ENCODE results near the gene ARHGAP26.

GRCh38 chr5:142792865-142793232 is 22.7 kb downstream of the ARHGAP26 start:
- TF ChIP-seq, protein P1, sequence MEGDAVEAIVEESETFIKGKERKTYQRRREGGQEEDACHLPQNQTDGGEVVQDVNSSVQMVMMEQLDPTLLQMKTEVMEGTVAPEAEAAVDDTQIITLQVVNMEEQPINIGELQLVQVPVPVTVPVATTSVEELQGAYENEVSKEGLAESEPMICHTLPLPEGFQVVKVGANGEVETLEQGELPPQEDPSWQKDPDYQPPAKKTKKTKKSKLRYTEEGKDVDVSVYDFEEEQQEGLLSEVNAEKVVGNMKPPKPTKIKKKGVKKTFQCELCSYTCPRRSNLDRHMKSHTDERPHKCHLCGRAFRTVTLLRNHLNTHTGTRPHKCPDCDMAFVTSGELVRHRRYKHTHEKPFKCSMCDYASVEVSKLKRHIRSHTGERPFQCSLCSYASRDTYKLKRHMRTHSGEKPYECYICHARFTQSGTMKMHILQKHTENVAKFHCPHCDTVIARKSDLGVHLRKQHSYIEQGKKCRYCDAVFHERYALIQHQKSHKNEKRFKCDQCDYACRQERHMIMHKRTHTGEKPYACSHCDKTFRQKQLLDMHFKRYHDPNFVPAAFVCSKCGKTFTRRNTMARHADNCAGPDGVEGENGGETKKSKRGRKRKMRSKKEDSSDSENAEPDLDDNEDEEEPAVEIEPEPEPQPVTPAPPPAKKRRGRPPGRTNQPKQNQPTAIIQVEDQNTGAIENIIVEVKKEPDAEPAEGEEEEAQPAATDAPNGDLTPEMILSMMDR (IDR thresholded peaks at IDR 0.05), result no peak
- no peak for TF ChIP-seq POLR2A (IDR thresholded peaks at IDR 0.05)
